GM19395 (cell line): ENCODE results near the gene UHRF2.

Experiments
- ATAC-seq: cut with Tn5 transposase; IDR thresholded peaks from one replicate; pipeline ENCODE4 v1.9.1; 2021; ENCODE audit warnings: mild to moderate bottlenecking, moderate library complexity; ENCODE audit not compliant: unreplicated experiment

Gene UHRF2

GRCh38 chr9:6552498-6553121 lies 139.6 kb downstream of the UHRF2 start:
- no peak for ATAC-seq

DNA sequence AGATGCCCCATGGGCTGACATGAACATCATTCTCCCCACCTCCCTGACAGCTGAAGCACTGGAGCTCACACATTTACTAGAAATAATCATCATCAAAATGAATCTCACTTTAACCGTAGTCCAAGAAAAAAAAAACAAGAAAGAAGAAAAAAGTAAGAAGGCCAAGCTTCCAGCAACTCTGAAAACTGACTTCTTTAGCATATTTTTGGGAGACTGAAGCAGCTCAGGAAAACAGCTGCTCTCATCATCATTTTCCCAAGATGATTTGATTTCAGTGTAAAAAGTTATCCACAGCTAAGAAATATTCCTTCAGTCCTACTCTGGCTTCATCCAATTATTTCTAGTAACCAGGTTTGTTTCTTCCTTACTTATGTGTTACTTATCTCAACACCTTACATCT lies 140.9 kb downstream of the UHRF2 start:
- ATAC-seq: no peak
